ENCODE data around the gene BCL2. TPM values are rescaled to one million over a fixed set of nuclear protein-coding genes. Genes with fewer than 3 reads are reported as not detected.
A peak's percentile ranks its signal among the peaks of the same experiment; 100 is the strongest.

BCL2 gene
- total RNA-seq, 1 donor from 2014 or later = 4.9 TPM

- Mint-ChIP-seq H3K4me1 (peaks cover 36% of the 10 kb centered on the region), H3K27ac (peak overlapping the region; percentile 38), H3K9me3 (no peaks in the 10 kb centered on the region), H3K4me3 (no peak overlapping the region), H3K36me3 (no peaks in the 10 kb centered on the region), H3K27me3 (ENCODE audit: insufficient read depth, low read depth) (no peaks in the 10 kb centered on the region)
- Histone ChIP-seq H2AFZ (replicated peaks) (no peak overlapping the region), H3K4me2 (no peak overlapping the region), H3K9ac (no peak overlapping the region), H3K27ac (no peak overlapping the region), H3F3A (ENCODE audit: low read depth) (peaks cover 4% of the 10 kb centered on the region), H4K20me1 (ENCODE audit: low read depth) (no peaks in the 10 kb centered on the region), H3K36me3 (no peaks in the 10 kb centered on the region), H3K9me3 (ENCODE audit: low read depth) (no peaks in the 10 kb centered on the region), H3K27me3 (no peaks in the 10 kb centered on the region), H3K4me3 (no peak overlapping the region), H3K4me1 (peaks cover 22% of the 10 kb centered on the region), H3K79me2 (ENCODE audit: low read depth) (no peaks in the 10 kb centered on the region)
- TF ChIP-seq CTCF (IDR thresholded peaks at IDR 0.05) (no peak), EZH2 (IDR thresholded peaks at IDR 0.05) (no peak)
- no peak for DNase-seq (ENCODE audit: low spot score)
Measured at GRCh38 chr18:63241317-63241712, 78.3 kb downstream of the BCL2 start.

GRCh38 chr18:63240531-63241316 lies 78.8 kb downstream of the BCL2 start:
- Mint-ChIP-seq H3K4me1 (peaks cover 36% of the 10 kb centered on the region), H3K27ac (no peak overlapping the region), H3K36me3 (no peaks in the 10 kb centered on the region), H3K27me3 (ENCODE audit: insufficient read depth, low read depth) (no peaks in the 10 kb centered on the region), H3K9me3 (no peaks in the 10 kb centered on the region), H3K4me3 (no peak overlapping the region)
- DNase-seq (ENCODE audit: low spot score) = no peak
- Histone ChIP-seq H3K4me3 (no peak overlapping the region), H4K20me1 (ENCODE audit: low read depth) (no peaks in the 10 kb centered on the region), H3K27ac (no peak overlapping the region), H3K36me3 (no peaks in the 10 kb centered on the region), H3K9ac (no peak overlapping the region), H3K27me3 (no peaks in the 10 kb centered on the region), H2AFZ (replicated peaks) (no peak overlapping the region), H3K4me1 (peaks cover 22% of the 10 kb centered on the region), H3F3A (ENCODE audit: low read depth) (peaks cover 4% of the 10 kb centered on the region), H3K79me2 (ENCODE audit: low read depth) (no peaks in the 10 kb centered on the region), H3K4me2 (no peak overlapping the region), H3K9me3 (ENCODE audit: low read depth) (no peaks in the 10 kb centered on the region)
- TF ChIP-seq CTCF (IDR thresholded peaks at IDR 0.05) (no peak), EZH2phosphoT487 (IDR thresholded peaks at IDR 0.05) (no peak), EZH2 (IDR thresholded peaks at IDR 0.05) (no peak)

DNA sequence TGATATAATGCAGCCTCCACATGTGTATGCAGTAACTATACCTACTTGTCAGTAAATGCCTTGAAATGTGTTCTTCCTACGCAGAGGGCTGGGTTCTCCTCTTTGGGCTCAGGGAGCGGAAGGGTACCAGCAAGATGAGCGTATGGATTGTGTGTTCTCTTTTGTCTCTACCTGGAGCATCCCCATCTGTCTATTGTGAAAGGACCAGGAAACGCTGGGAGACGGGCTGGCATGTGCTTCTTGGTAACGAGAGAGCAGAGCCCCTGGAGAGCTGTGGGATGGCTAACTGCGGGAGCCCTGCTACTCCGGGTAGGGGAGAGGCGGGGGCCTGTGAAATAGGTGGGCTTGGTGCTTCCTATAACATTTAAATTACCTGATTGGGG lies 80.9 kb downstream of the BCL2 start:
- peak overlapping the region; percentile 81 for H3K27ac Mint-ChIP-seq
- no peak overlapping the region for H3K9ac ChIP-seq
- H3K4me3 ChIP-seq = no peak overlapping the region

More for the DNA sequence above, 80.9 kb downstream of the BCL2 start:
- H3K9me3 ChIP-seq (ENCODE audit: low read depth) = no peaks in the 10 kb centered on the region
- peak; percentile 48 for DNase-seq (ENCODE audit: low spot score)
- H2AFZ ChIP-seq (replicated peaks) = peak overlapping the region; percentile 1
- no peak for TF ChIP-seq EZH2phosphoT487 (IDR thresholded peaks at IDR 0.05)
- no peak for TF ChIP-seq EZH2 (IDR thresholded peaks at IDR 0.05)
- TF ChIP-seq CTCF (IDR thresholded peaks at IDR 0.05) = no peak
- Mint-ChIP-seq H3K9me3 (no peaks in the 10 kb centered on the region), H3K36me3 (no peaks in the 10 kb centered on the region), H3K4me1 (peaks cover 36% of the 10 kb centered on the region), H3K4me3 (peak overlapping the region; percentile 43), H3K27me3 (ENCODE audit: insufficient read depth, low read depth) (no peaks in the 10 kb centered on the region)
- no peaks in the 10 kb centered on the region for H3K27me3 ChIP-seq
- H3K27ac ChIP-seq = no peak overlapping the region
- H3K79me2 ChIP-seq (ENCODE audit: low read depth) = no peaks in the 10 kb centered on the region
- H4K20me1 ChIP-seq (ENCODE audit: low read depth) = no peaks in the 10 kb centered on the region
- H3K4me2 ChIP-seq = peak overlapping the region; percentile 17
- no peaks in the 10 kb centered on the region for H3K36me3 ChIP-seq
- H3K4me1 ChIP-seq = peaks cover 22% of the 10 kb centered on the region
- peaks cover 4% of the 10 kb centered on the region for H3F3A ChIP-seq (ENCODE audit: low read depth)
